HEK293 (cell line): Measurements from ENCODE around the gene ZDHHC8.

Experiments
- CTCF ChIP-seq: fragments of 450-650 bp; formaldehyde crosslinking; IDR thresholded peaks from 2 replicates; pipeline ENCODE4 v1.5.1; 2016; ENCODE audit warnings: missing biosample characterization, missing genetic modification characterization
- MZF1 ChIP-seq: fragments of 450-650 bp; formaldehyde crosslinking; IDR thresholded peaks from 2 replicates; pipeline ENCODE4 v1.5.1; 2017; ENCODE audit warnings: missing biosample characterization, missing genetic modification characterization, borderline replicate concordance
- OVOL3 ChIP-seq: fragments of 450-650 bp; formaldehyde crosslinking; IDR thresholded peaks from 2 replicates; pipeline ENCODE4 v1.5.1; 2016; ENCODE audit warnings: missing biosample characterization, missing genetic modification characterization
- REST ChIP-seq: fragments of 450-650 bp; formaldehyde crosslinking; IDR thresholded peaks from 2 replicates; pipeline ENCODE4 v1.5.1; 2016; ENCODE audit warnings: missing biosample characterization, missing genetic modification characterization
- ZEB2 ChIP-seq: fragments of 450-650 bp; formaldehyde crosslinking; IDR thresholded peaks from 2 replicates; pipeline ENCODE4 v1.5.1; 2016; ENCODE audit warnings: missing biosample characterization, missing genetic modification characterization
- ZNF155 ChIP-seq: fragments of 450-650 bp; formaldehyde crosslinking; IDR thresholded peaks from 2 replicates; pipeline ENCODE4 v1.5.1; 2016; ENCODE audit warnings: missing biosample characterization, missing genetic modification characterization
- ZNF169 ChIP-seq: fragments of 450-650 bp; formaldehyde crosslinking; IDR thresholded peaks from 2 replicates; pipeline ENCODE4 v1.5.1; 2016; ENCODE audit warnings: missing biosample characterization, missing genetic modification characterization
- ZNF274 ChIP-seq, 2 experiments: fragments of 200-500 bp in 1 of 2; fragments of 450-650 bp in 1 of 2; sonication (Bioruptor generic) in 1 of 2; formaldehyde crosslinking in 1 of 2; IDR thresholded peaks; 2 replicates each; pipeline versions ENCODE4 v1.5.1 to v1.6.1; 2014 to 2016; ENCODE audit warnings: borderline replicate concordance in 1 of 2, inconsistent platforms in 1 of 2, low read length in 1 of 2, missing biosample characterization in 1 of 2, missing genetic modification characterization in 1 of 2
- ZNF302 ChIP-seq: fragments of 450-650 bp; formaldehyde crosslinking; IDR thresholded peaks from 2 replicates; pipeline ENCODE4 v1.5.1; 2016; ENCODE audit warnings: missing biosample characterization, missing genetic modification characterization, low read depth
- ZNF549 ChIP-seq: fragments of 450-650 bp; IDR thresholded peaks from 2 replicates; pipeline ENCODE4 v1.5.1; 2018; ENCODE audit warnings: missing biosample characterization, missing genetic modification characterization, mild to moderate bottlenecking, inconsistent platforms, moderate library complexity
- ZNF571 ChIP-seq: fragments of 450-650 bp; formaldehyde crosslinking; IDR thresholded peaks from 2 replicates; pipeline ENCODE4 v1.5.0; 2017; ENCODE audit warnings: missing biosample characterization, missing genetic modification characterization
- ZSCAN16 ChIP-seq: fragments of 450-650 bp; formaldehyde crosslinking; IDR thresholded peaks from 2 replicates; pipeline ENCODE4 v1.5.1; 2016; ENCODE audit warnings: missing biosample characterization, missing genetic modification characterization
- ZSCAN18 ChIP-seq: fragments of 450-650 bp; formaldehyde crosslinking; IDR thresholded peaks from 2 replicates; pipeline ENCODE4 v1.5.1; 2016; ENCODE audit warnings: missing biosample characterization, missing genetic modification characterization

- TF ChIP-seq CTCF (tag by site-specific recombination) (peak; percentile 80), ZEB2 (tag by site-specific recombination) (no peak), REST (tag by site-specific recombination) (no peak), ZNF549 (no peak), MZF1 (tag by site-specific recombination) (no peak), ZSCAN18 (tag by site-specific recombination) (no peak), ZSCAN16 (tag by site-specific recombination) (no peak), ZNF302 (tag by site-specific recombination) (no peak), ZNF274 (IDR thresholded peaks at IDR 0.05; ENCODE audit: low read length) (no peak), ZNF274 (tag by site-specific recombination; IDR thresholded peaks at IDR 0.05; ENCODE audit: borderline replicate concordance) (no peak), ZNF169 (tag by site-specific recombination) (no peak), ZNF571 (tag by site-specific recombination) (no peak), OVOL3 (no peak), ZNF155 (tag by site-specific recombination) (no peak)
Measured at GRCh38 chr22:20130319-20130718, 1.3 kb upstream of the ZDHHC8 start.
